OCI-LY3 (cell line): ENCODE results near the gene EZH2.

Experiments
- H2AFZ ChIP-seq: fragments of 200-600, 300-600 bp; shearing (Covaris generic); 2 replicates; pipeline ENCODE4 v1.6.0; 2014; ENCODE audit warnings: antibody characterized with exemption, low read depth, low read length
- H3K27ac ChIP-seq: fragments of 200-600, 300-600 bp; sonication (generic); 2 replicates; pipeline ENCODE4 v1.5.1; 2014; ENCODE audit warnings: mild to moderate bottlenecking, low read length, moderate library complexity, mixed read lengths
- H3K27me3 ChIP-seq: fragments of 200-600, 300-600 bp; sonication (generic); 2 replicates; pipeline ENCODE4 v1.6.1; 2014; ENCODE audit warnings: low read depth, low read length, mixed read lengths
- H3K36me3 ChIP-seq: fragments of 200-600, 300-600 bp; sonication (generic); replicated peaks from 2 replicates; pipeline ENCODE3; 2014; ENCODE audit warnings: low read depth, low read length, mixed read lengths
- H3K4me1 ChIP-seq: fragments of 300-600, 200-600 bp; sonication (generic); 2 replicates; pipeline ENCODE4 v1.6.1; 2014; ENCODE audit warnings: low read length, mixed read lengths
- H3K4me2 ChIP-seq: fragments of 200-600, 300-600 bp; sonication (generic); 2 replicates; pipeline ENCODE4 v1.6.1; 2014; ENCODE audit warnings: low read length, mixed read lengths
- H3K4me3 ChIP-seq: fragments of 300-600, 200-600 bp; sonication (generic); 2 replicates; pipeline ENCODE4 v1.5.1; 2014; ENCODE audit warnings: antibody characterized with exemption, mild to moderate bottlenecking, low read length, moderate library complexity
- H3K79me2 ChIP-seq: fragments of 300-600, 200-600 bp; shearing (Covaris generic); 2 replicates; pipeline ENCODE4 v1.6.1; 2014; ENCODE audit warnings: mild to moderate bottlenecking, low read length, mixed read lengths
- H3K9ac ChIP-seq: fragments of 300-600, 200-600 bp; shearing (Covaris generic); 2 replicates; pipeline ENCODE4 v1.6.0; 2014; ENCODE audit warnings: mild to moderate bottlenecking, low read length, moderate library complexity
- H3K9me3 ChIP-seq: fragments of 200-600, 300-600 bp; shearing (Covaris generic); 2 replicates; pipeline ENCODE4 v1.6.1; 2014; ENCODE audit warnings: low read length, mixed read lengths; ENCODE audit not compliant: insufficient read depth
- H4K20me1 ChIP-seq: fragments of 200-600, 300-600 bp; sonication (generic); 2 replicates; pipeline ENCODE4 v1.6.1; 2016; ENCODE audit warnings: low read length, mixed read lengths; ENCODE audit not compliant: insufficient read depth
- CTCF ChIP-seq: fragments of 200-600, 300-600 bp; sonication (generic); IDR thresholded peaks from 2 replicates; pipeline ENCODE4 v1.5.1; 2014; ENCODE audit warnings: antibody characterized with exemption, low read length, low read depth
- EZH2phosphoT487 ChIP-seq: fragments of 200-600 bp; shearing (Covaris generic); IDR thresholded peaks from 2 replicates; pipeline ENCODE4 v1.6.1; 2018; ENCODE audit warnings: antibody characterized with exemption, mixed run types, low read depth

EZH2 gene

GRCh38 chr7:148863324-148863723, 20.8 kb downstream of the EZH2 start:
- TF ChIP-seq EZH2phosphoT487 (no peak), CTCF (no peak)
- Histone ChIP-seq H3K79me2 (peaks cover 98% of the 10 kb centered on the region), H2AFZ (no peak overlapping the region), H3K36me3 (peaks cover 19% of the 10 kb centered on the region), H4K20me1 (peaks cover 65% of the 10 kb centered on the region), H3K4me3 (peak overlapping the region; percentile 57), H3K4me1 (peaks cover 69% of the 10 kb centered on the region), H3K4me2 (peak overlapping the region; percentile 71), H3K9ac (peak overlapping the region; percentile 61), H3K27ac (peak overlapping the region; percentile 84), H3K27me3 (no peaks in the 10 kb centered on the region), H3K9me3 (no peaks in the 10 kb centered on the region)

DNA sequence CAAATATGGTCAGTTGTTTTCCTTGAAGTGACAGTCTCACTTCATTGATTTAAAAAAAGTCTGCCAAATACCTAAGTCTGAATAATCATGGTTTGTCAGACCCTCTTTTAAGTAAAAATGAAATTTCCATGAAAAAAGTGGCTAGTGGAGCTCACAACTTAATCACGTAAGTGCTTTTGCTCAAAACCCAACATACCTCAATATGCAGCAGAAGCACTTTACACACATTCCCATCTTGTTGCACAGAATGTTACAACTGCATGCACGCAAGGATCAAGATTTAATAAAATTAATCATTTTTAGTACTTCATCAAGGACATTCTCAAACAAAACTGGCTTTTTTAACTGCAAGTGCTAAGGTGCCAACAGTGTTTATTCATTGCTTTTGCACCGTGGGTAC, 21.6 kb downstream of the EZH2 start:
- TF ChIP-seq EZH2phosphoT487 (no peak), CTCF (no peak)
- peaks cover 21% of the 10 kb centered on the region for H3K36me3 ChIP-seq
- peaks cover 62% of the 10 kb centered on the region for H3K4me1 ChIP-seq
- peaks cover 66% of the 10 kb centered on the region for H4K20me1 ChIP-seq
- H3K9me3 ChIP-seq = no peaks in the 10 kb centered on the region
- no peak overlapping the region for H3K27ac ChIP-seq
- peak overlapping the region; percentile 21 for H3K4me2 ChIP-seq
- no peak overlapping the region for H3K4me3 ChIP-seq
- no peak overlapping the region; the same call in 1 of the 2 replicates for H3K9ac ChIP-seq
- no peaks in the 10 kb centered on the region for H3K27me3 ChIP-seq
- H3K79me2 ChIP-seq = peaks cover 100% of the 10 kb centered on the region
- no peak overlapping the region for H2AFZ ChIP-seq

GRCh38 chr7:148858489-148858888, 25.6 kb downstream of the EZH2 start:
- H3K27me3 ChIP-seq = no peaks in the 10 kb centered on the region
- H3K79me2 ChIP-seq = peaks cover 100% of the 10 kb centered on the region
- TF ChIP-seq CTCF (no peak), EZH2phosphoT487 (no peak)
- no peaks in the 10 kb centered on the region for H3K9me3 ChIP-seq
- H2AFZ ChIP-seq = no peak overlapping the region
- H4K20me1 ChIP-seq = peaks cover 82% of the 10 kb centered on the region
- H3K27ac ChIP-seq = no peak overlapping the region
- H3K4me3 ChIP-seq = no peak overlapping the region
- peaks cover 42% of the 10 kb centered on the region for H3K4me1 ChIP-seq
- H3K36me3 ChIP-seq = peaks cover 24% of the 10 kb centered on the region
- H3K4me2 ChIP-seq = no peak overlapping the region
- H3K9ac ChIP-seq = no peak overlapping the region

GRCh38 chr7:148856891-148857290, 27.2 kb downstream of the EZH2 start:
- peaks cover 20% of the 10 kb centered on the region for H3K36me3 ChIP-seq
- H3K27ac ChIP-seq = peak overlapping the region; percentile 28
- no peaks in the 10 kb centered on the region for H3K9me3 ChIP-seq
- H3K4me1 ChIP-seq = peaks cover 34% of the 10 kb centered on the region
- peak overlapping the region; percentile 5; the same call in 1 of the 2 replicates for H3K4me3 ChIP-seq
- H3K27me3 ChIP-seq = no peaks in the 10 kb centered on the region
- H3K9ac ChIP-seq = no peak overlapping the region
- H2AFZ ChIP-seq = no peak overlapping the region
- peaks cover 83% of the 10 kb centered on the region for H4K20me1 ChIP-seq
- TF ChIP-seq CTCF (no peak), EZH2phosphoT487 (no peak)
- H3K4me2 ChIP-seq = peak overlapping the region; percentile 29
- H3K79me2 ChIP-seq = peaks cover 100% of the 10 kb centered on the region
